ENCODE results near the gene ZBTB48.
A peak's percentile ranks its signal among the peaks of the same experiment; 100 is the strongest.
"Not testable (repeated sequence)": the region's sequence is repeated elsewhere in the genome, so short reads cannot be mapped to it uniquely, and the experiment has no call there.

Gene ZBTB48

DNA sequence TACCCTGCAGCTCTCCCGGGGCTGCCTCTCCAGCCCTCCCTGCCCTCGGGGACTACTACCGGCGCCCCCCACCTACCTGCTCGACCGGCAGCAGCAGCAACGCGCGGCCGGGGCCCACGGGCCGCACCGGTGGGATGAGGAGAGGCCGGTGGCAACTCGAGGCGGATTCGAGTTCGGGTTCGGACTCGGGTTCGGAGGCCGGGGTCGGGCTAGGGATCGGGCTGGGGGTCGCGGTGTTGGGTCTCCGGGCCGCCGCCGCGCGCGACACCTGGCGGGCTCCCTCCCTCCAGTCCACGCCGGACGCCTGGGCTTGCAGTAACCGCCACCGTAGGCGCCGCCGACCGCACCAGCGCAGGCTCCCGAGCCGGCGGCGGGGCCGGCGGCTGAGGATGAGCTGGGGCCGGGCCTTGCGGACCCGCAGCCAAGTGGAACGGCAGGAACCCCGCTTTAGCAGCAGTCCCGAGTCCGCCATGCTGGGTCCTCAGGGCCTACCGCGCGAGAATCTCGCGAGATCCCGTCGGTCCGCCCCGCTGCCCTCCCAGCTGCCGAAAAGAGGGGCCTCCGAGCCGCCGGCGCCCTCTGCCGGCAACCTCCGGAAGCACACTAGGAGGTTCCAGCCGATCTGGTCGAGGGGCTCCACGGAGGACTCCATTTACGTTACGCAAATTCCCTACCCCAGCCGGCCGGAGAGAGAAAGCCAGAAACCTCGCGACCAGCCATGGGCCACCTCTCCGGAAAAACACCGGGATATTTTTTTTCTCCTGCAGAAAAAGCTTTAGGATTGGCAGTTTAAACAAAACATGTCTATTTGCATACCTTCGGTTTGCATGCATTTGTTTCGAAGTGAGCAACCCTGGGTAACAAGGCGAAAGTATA is 25.5 kb upstream of the ZBTB48 start, which contains the start of gene NOL9:
NOL9 (minus strand) TSS at position 483 of the 876 bp plus-strand sequence; CDS start at position 472, 11 bp downstream.
- H3K36me3 ChIP-seq (ENCODE audit: insufficient read depth, low read depth, low read length) = peaks cover 12% of the 10 kb centered on the region
- no peaks in the 10 kb centered on the region for H3K9me3 ChIP-seq (ENCODE audit: insufficient read depth, low read depth, low read length)
- no peaks in the 10 kb centered on the region for H3K27me3 ChIP-seq (ENCODE audit: insufficient read depth, low read length)
- H3K27ac ChIP-seq (ENCODE audit: low read length) = no peak within 1 kb of the TSS
- peak within 1 kb of the TSS; percentile 92 for H3K9ac ChIP-seq (ENCODE audit: low read depth, low read length)
- peaks cover 8% of the 10 kb centered on the region; the same call in 1 of the 2 replicates for H3K4me1 ChIP-seq (ENCODE audit: insufficient read depth, low read length)
- peak within 1 kb of the TSS; percentile 91 for H3K4me3 ChIP-seq (ENCODE audit: low read length)

DNA sequence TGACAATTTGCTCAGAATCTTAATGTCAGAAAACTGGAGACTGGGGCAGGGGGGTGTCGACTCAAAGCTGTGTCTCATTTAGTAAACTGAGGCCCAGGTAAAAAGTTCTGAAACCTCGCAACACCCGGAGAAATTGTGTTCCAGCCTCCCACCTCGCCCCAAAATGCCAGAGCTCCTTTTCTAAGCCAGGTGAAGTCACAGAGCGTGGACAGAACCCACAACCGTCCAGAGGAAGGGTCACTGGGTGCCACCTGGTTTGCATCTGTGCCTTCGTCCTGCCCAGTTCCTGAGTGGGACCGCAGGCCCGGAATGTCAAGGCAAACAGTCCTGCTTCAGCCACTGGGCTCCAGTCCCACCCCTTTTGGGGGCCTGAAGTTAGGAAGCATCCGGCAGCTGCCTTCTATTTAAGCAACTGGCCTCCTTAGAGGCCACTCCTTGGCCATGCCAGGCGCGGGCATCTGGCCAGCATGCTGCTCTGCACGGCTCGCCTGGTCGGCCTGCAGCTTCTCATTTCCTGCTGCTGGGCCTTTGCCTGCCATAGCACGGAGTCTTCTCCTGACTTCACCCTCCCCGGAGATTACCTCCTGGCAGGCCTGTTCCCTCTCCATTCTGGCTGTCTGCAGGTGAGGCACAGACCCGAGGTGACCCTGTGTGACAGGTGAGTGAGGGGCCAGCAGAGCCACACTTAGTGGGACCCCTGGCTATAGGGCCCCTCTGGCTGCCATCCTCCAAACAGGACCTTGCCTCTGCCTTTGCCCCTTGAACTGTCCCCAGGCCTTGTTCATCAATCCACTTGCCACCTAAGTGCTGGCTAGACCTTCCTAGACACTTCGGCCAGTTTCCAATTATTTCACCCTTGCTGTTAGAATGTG is 24.7 kb upstream of the ZBTB48 start, which contains the start of gene TAS1R1:
TAS1R1 (plus strand) TSS at position 401 of the 872 bp plus-strand sequence; CDS start at position 468, 67 bp downstream.
- H3K36me3 ChIP-seq (ENCODE audit: insufficient read depth, low read depth, low read length) = peaks cover 4% of the 10 kb centered on the region
- no peaks in the 10 kb centered on the region for H3K9me3 ChIP-seq (ENCODE audit: insufficient read depth, low read depth, low read length)
- H3K27ac ChIP-seq (ENCODE audit: low read length) = no peak within 1 kb of the TSS
- peaks cover 8% of the 10 kb centered on the region; the same call in 1 of the 2 replicates for H3K4me1 ChIP-seq (ENCODE audit: insufficient read depth, low read length)
- no peaks in the 10 kb centered on the region for H3K27me3 ChIP-seq (ENCODE audit: insufficient read depth, low read length)
- H3K9ac ChIP-seq (ENCODE audit: low read depth, low read length) = peak within 1 kb of the TSS; percentile 92
- H3K4me3 ChIP-seq (ENCODE audit: low read length) = peak within 1 kb of the TSS; percentile 91

DNA sequence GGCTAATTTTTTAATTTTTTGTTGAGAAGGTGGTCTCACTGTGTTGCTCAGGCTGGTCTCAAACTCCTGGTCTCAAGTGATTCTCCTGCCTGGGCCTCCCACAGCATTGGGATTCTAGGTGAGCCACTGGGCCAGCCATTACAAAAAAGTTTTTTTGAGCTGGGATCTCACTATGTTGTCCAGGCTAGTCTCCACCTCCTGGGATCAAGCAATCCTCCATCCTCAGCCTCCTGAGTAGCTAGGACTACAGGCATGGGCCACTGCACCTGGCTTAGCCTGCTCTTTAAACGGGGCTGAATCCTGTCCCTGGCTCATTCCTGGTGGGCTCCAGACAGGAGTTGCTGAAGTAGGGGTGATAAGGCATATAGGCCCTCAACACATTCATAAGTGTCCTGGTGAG is 22.2 kb upstream of the ZBTB48 start:
- Histone ChIP-seq H3K9ac (ENCODE audit: low read depth, low read length) (no peak overlapping the region), H3K9me3 (ENCODE audit: insufficient read depth, low read depth, low read length) (no peaks in the 10 kb centered on the region), H3K27ac (ENCODE audit: low read length) (no peak overlapping the region)

DNA sequence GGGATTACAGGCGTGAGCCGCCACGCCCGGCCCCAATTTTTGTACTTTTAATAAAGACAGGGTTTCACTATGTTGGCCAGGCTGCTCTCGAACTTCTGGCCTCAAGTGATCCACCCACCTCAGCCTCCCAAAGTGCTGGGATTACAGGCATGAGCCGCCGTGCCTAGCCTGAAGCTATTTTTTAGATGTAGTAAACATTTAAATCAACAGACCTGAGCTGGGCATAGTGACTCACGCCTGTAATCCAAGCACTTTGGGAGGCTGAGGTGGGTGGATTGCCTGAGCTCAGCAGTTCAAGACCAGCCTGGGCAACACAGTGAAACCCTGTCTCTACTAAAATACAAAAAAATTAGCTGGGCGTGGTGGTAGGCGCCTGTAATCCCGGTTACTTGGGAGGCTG is 20.6 kb upstream of the ZBTB48 start:
- H3K4me3 ChIP-seq (ENCODE audit: low read length); H3K27ac ChIP-seq (ENCODE audit: low read length): not testable (repeated sequence)

More for the DNA sequence above, 22.2 kb upstream of the ZBTB48 start:
- peaks cover 8% of the 10 kb centered on the region; the same call in 1 of the 2 replicates for H3K4me1 ChIP-seq (ENCODE audit: insufficient read depth, low read length)
- H3K27me3 ChIP-seq (ENCODE audit: insufficient read depth, low read length) = no peaks in the 10 kb centered on the region
- H3K4me3 ChIP-seq (ENCODE audit: low read length) = no peak overlapping the region
- H3K36me3 ChIP-seq (ENCODE audit: insufficient read depth, low read depth, low read length) = no peaks in the 10 kb centered on the region

DNA sequence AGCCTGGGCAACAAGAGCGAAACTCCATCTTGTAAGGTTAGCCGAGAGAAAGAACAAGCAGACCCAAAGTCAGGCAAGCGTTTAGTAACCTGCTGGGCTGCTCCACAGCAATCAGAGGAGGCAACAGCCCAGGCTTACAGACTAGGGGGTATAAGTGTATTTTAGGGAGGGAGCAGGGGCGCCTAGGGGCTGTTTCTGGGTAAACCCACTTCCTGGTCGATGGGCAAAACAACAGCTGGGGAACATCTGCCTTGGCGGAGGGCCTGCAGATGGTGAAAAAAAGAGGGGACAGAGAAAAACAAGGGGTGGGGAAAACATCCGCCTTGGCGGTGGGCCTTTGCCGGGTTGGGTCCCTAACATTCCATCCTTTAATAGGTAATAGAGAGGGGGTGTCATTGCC is 19.5 kb upstream of the ZBTB48 start:
- Histone ChIP-seq H3K36me3 (ENCODE audit: insufficient read depth, low read depth, low read length) (no peaks in the 10 kb centered on the region), H3K9me3 (ENCODE audit: insufficient read depth, low read depth, low read length) (no peaks in the 10 kb centered on the region), H3K27me3 (ENCODE audit: insufficient read depth, low read length) (peaks cover 26% of the 10 kb centered on the region), H3K27ac (ENCODE audit: low read length) (no peak overlapping the region), H3K4me1 (ENCODE audit: insufficient read depth, low read length) (no peaks in the 10 kb centered on the region), H3K9ac (ENCODE audit: low read depth, low read length) (no peak overlapping the region), H3K4me3 (ENCODE audit: low read length) (no peak overlapping the region)

More for the DNA sequence above, 20.6 kb upstream of the ZBTB48 start:
- H3K9ac ChIP-seq (ENCODE audit: low read depth, low read length); H3K9me3 ChIP-seq (ENCODE audit: insufficient read depth, low read depth, low read length); H3K36me3 ChIP-seq (ENCODE audit: insufficient read depth, low read depth, low read length); H3K4me1 ChIP-seq (ENCODE audit: insufficient read depth, low read length): not testable (repeated sequence)
- H3K27me3 ChIP-seq (ENCODE audit: insufficient read depth, low read length) = peaks cover 14% of the 10 kb centered on the region

DNA sequence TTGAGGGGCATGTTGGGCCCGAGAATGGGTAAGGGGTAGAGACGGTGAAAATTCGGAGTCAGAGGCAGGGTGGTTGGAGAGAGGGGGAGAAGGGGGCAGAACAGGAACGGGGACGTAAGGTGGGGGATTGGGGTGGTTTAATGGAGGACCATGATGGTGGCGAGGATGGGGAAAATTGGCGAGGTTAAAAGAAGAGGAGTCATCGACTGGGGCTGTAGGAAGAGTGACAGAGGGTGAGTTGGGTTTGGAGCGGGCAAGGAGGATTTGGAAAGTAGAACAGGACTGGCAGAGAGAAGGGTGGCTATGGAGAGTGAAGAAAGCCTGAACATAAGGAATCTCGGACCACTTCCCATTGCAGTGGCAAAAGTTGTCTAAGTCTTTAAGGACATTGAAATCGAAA is 10.8 kb upstream of the ZBTB48 start:
- Histone ChIP-seq H3K4me1 (ENCODE audit: insufficient read depth, low read length) (no peaks in the 10 kb centered on the region), H3K27ac (ENCODE audit: low read length) (no peak overlapping the region), H3K27me3 (ENCODE audit: insufficient read depth, low read length) (peaks cover 38% of the 10 kb centered on the region), H3K4me3 (ENCODE audit: low read length) (no peak overlapping the region), H3K36me3 (ENCODE audit: insufficient read depth, low read depth, low read length) (no peaks in the 10 kb centered on the region), H3K9ac (ENCODE audit: low read depth, low read length) (no peak overlapping the region), H3K9me3 (ENCODE audit: insufficient read depth, low read depth, low read length) (no peaks in the 10 kb centered on the region)

DNA sequence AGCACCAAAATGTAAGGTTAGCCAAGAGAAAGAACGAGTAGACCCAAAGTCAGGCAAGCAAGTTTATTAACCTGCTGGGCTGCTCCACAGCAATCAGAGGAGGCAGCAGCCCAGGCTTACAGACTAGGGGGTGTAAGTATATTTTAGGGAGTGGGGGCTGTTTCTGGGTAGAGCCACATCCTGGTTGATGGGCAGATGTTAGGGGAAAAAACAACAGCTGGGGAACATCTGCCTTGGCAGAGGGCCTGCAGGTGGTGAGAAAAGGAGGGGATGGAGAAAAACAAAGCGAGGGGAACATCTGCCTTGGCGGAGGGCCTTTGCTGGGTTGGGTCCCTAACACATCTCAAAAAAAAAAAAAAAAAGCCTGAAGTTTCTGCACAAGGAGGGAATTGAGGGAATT is 9.7 kb upstream of the ZBTB48 start:
- Histone ChIP-seq H3K9ac (ENCODE audit: low read depth, low read length) (no peak overlapping the region), H3K27ac (ENCODE audit: low read length) (no peak overlapping the region), H3K9me3 (ENCODE audit: insufficient read depth, low read depth, low read length) (no peaks in the 10 kb centered on the region), H3K4me3 (ENCODE audit: low read length) (no peak overlapping the region), H3K36me3 (ENCODE audit: insufficient read depth, low read depth, low read length) (no peaks in the 10 kb centered on the region), H3K4me1 (ENCODE audit: insufficient read depth, low read length) (no peaks in the 10 kb centered on the region), H3K27me3 (ENCODE audit: insufficient read depth, low read length) (peaks cover 28% of the 10 kb centered on the region)

DNA sequence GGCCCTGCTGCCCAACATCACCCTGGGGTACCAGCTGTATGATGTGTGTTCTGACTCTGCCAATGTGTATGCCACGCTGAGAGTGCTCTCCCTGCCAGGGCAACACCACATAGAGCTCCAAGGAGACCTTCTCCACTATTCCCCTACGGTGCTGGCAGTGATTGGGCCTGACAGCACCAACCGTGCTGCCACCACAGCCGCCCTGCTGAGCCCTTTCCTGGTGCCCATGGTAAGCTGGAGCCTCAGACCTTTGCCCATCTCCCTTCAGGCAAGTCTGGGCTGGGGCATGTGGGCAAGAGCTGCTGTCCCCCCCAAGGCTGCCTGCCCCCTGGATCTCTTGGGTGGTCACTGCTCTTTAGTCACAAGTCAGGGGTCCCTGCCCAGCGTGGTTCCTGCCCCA is 8.8 kb upstream of the ZBTB48 start:
- Histone ChIP-seq H3K9ac (ENCODE audit: low read depth, low read length) (no peak overlapping the region), H3K27me3 (ENCODE audit: insufficient read depth, low read length) (peaks cover 19% of the 10 kb centered on the region), H3K4me3 (ENCODE audit: low read length) (no peak overlapping the region), H3K27ac (ENCODE audit: low read length) (no peak overlapping the region), H3K36me3 (ENCODE audit: insufficient read depth, low read depth, low read length) (no peaks in the 10 kb centered on the region), H3K4me1 (ENCODE audit: insufficient read depth, low read length) (no peaks in the 10 kb centered on the region), H3K9me3 (ENCODE audit: insufficient read depth, low read depth, low read length) (no peaks in the 10 kb centered on the region)

DNA sequence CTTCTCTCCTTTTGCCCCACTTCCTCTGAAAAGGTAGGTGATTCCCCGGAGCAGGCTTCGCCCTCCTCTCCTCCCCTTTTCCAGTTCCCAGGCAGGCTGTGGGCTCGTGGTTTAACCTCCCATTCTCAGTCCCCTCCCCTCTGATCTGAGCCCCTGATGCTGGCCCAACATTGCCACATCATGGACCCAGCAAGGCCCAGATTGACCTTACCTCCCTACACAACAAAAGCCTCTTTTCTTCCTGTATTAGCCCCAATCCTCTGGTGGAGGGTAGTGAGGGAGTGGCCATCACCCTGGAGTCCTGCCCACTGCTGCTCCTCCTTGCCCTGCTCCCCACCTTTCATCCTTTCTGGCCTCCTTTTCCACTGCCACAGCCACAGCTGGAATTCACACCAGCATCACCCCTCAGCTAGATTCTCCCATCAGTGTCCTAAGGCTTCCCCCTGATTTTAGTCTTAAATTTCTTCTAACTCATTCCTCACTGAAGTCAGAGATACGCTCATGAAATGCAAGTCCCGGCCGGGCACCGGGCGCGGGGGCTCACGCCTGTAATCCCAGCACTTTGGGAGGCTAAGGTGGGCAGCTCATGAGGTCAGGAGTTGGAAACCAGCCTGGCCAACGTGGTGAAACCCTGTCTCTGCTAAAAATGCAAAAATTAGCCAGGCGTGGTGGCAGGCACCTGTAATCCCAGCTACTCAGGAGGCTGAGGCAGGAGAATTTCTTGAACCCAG is 7.0 kb upstream of the ZBTB48 start:
- Histone ChIP-seq H3K36me3 (ENCODE audit: insufficient read depth, low read depth, low read length) (no peaks in the 10 kb centered on the region), H3K4me3 (ENCODE audit: low read length) (no peak overlapping the region), H3K4me1 (ENCODE audit: insufficient read depth, low read length) (no peaks in the 10 kb centered on the region), H3K9ac (ENCODE audit: low read depth, low read length) (no peak overlapping the region), H3K27me3 (ENCODE audit: insufficient read depth, low read length) (peaks cover 15% of the 10 kb centered on the region; the same call in 1 of the 2 replicates), H3K9me3 (ENCODE audit: insufficient read depth, low read depth, low read length) (no peaks in the 10 kb centered on the region), H3K27ac (ENCODE audit: low read length) (no peak overlapping the region)

DNA sequence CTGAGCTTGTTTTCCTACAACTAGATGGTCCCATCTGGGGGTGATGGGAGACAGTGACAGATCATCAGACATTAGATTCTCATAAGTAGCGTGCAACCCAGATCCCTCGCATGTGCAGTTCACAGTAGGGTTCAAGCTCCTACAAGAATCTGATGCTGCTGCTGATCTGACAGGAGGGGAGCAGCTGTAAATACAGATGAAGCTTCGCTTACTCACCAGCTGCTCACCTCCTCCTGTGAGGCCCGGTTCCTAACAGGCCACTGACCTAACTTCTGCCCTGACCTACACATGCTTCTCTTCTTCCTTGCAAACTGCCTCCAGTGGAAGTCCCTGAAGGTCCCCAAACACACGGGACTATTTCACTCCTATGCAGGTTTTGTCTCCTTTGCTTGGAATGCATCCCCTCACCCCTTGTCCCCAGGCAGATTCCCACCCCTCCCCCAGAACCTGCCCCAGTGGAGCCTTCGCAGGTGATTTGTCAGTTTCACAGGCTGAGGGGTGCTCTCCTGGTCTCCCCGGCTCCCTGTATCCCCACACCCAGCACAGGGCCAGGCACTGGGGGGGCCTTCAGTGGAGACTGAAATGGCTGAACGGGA is 5.7 kb upstream of the ZBTB48 start:
- Histone ChIP-seq H3K9ac (ENCODE audit: low read depth, low read length) (no peak overlapping the region), H3K36me3 (ENCODE audit: insufficient read depth, low read depth, low read length) (no peaks in the 10 kb centered on the region), H3K9me3 (ENCODE audit: insufficient read depth, low read depth, low read length) (no peaks in the 10 kb centered on the region), H3K4me3 (ENCODE audit: low read length) (no peak overlapping the region), H3K27ac (ENCODE audit: low read length) (no peak overlapping the region), H3K27me3 (ENCODE audit: insufficient read depth, low read length) (peaks cover 15% of the 10 kb centered on the region; the same call in 1 of the 2 replicates), H3K4me1 (ENCODE audit: insufficient read depth, low read length) (peaks cover 4% of the 10 kb centered on the region; the same call in 1 of the 2 replicates)

DNA sequence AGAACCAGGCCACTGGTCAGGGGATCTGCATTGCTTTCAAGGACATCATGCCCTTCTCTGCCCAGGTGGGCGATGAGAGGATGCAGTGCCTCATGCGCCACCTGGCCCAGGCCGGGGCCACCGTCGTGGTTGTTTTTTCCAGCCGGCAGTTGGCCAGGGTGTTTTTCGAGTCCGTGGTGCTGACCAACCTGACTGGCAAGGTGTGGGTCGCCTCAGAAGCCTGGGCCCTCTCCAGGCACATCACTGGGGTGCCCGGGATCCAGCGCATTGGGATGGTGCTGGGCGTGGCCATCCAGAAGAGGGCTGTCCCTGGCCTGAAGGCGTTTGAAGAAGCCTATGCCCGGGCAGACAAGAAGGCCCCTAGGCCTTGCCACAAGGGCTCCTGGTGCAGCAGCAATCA is 5.0 kb upstream of the ZBTB48 start:
- Histone ChIP-seq H3K9ac (ENCODE audit: low read depth, low read length) (no peak overlapping the region), H3K36me3 (ENCODE audit: insufficient read depth, low read depth, low read length) (no peaks in the 10 kb centered on the region), H3K4me1 (ENCODE audit: insufficient read depth, low read length) (peaks cover 5% of the 10 kb centered on the region; the same call in 1 of the 2 replicates), H3K9me3 (ENCODE audit: insufficient read depth, low read depth, low read length) (no peaks in the 10 kb centered on the region), H3K27me3 (ENCODE audit: insufficient read depth, low read length) (peaks cover 9% of the 10 kb centered on the region; the same call in 1 of the 2 replicates), H3K27ac (ENCODE audit: low read length) (no peak overlapping the region), H3K4me3 (ENCODE audit: low read length) (no peak overlapping the region)
